HCT116 (cell line): ENCODE results near the gene DNMT3A. TPM values are rescaled to one million over a fixed set of nuclear protein-coding genes. Genes with fewer than 3 reads are reported as not detected.

Experiments used
- ATAC-seq: fragments of 200-7000 bp; cut with Tn5 transposase; 2 replicates; pipeline ENCODE4 v1.9.1; 2020; ENCODE audit warnings: mild to moderate bottlenecking, moderate library complexity
- BruUV-seq: library from RNA; stranded (reverse); fragments of 400-500 nt; replicated peaks from 2 replicates; lab custom pipeline; 2021; lab: Mats Ljungman, UMichigan
- CTCF ChIA-PET: fragments of 300-600 bp; sonication (Branson Sonifier 250); formaldehyde crosslinking; loops from one replicate; lab custom pipeline; 2021; ENCODE audit warnings: antibody characterized with exemption; lab: Charles Lee
- POLR2A ChIA-PET: fragments of 300-600, 350-600 bp; sonication (Branson Sonifier 250); formaldehyde crosslinking; loops from one replicate; lab custom pipeline; 2021; ENCODE audit warnings: antibody characterized with exemption; lab: Charles Lee
- RAD21 ChIA-PET, 2 experiments: fragments of 300-600 bp; sonication (Branson Sonifier 250); formaldehyde crosslinking; loops; one replicate each; lab custom pipeline; 2023; ENCODE audit warnings: low total read pairs in 2 of 2; ENCODE audit not compliant: uncharacterized antibody in 2 of 2, unreplicated experiment in 2 of 2, low non-redundant PET in 1 of 2; lab: Charles Lee
- DNase-seq: peaks from one replicate; pipeline ENCODE4 v3.0.0-alpha.2; 2010; ENCODE audit warnings: low read depth, low spot score
- H2AFZ ChIP-seq: fragments of 200-600 bp; shearing (Covaris generic), sonication (generic); 2 replicates; pipeline ENCODE4 v1.6.1; 2017; ENCODE audit warnings: low read depth, mixed run types, mixed read lengths, antibody characterized with exemption, low read length; ENCODE audit not compliant: poor library complexity, severe bottlenecking
- H3K27ac ChIP-seq: 2 replicates; pipeline ENCODE4 v1.5.1; 2012; ENCODE audit warnings: low read depth, low read length
- H3K27me3 ChIP-seq: fragments of 200-600 bp; sonication (generic); 2 replicates; pipeline ENCODE4 v1.6.1; 2016; ENCODE audit warnings: mixed run types, low read length, mixed read lengths; ENCODE audit not compliant: insufficient read depth
- H3K36me3 ChIP-seq, 2 experiments: fragments of 200-500 bp in 1 of 2; fragments of 200-600 bp in 1 of 2; sonication (Bioruptor generic) in 1 of 2; sonication (generic) in 1 of 2; 2 replicates each; pipeline versions ENCODE4 v1.5.1 to v1.6.1; 2014 to 2016; ENCODE audit warnings: low read length in 2 of 2, inconsistent platforms in 1 of 2, mixed read lengths in 1 of 2, mixed run types in 1 of 2; ENCODE audit not compliant: insufficient read depth in 2 of 2, control insufficient read depth in 1 of 2
- H3K4me1 ChIP-seq, 2 experiments: fragments of 200-600 bp in 1 of 2; sonication (generic) in 1 of 2; 2 replicates each; pipeline versions ENCODE4 v1.5.1 to v1.6.1; 2012 to 2017; ENCODE audit warnings: low read length in 2 of 2, inconsistent platforms in 1 of 2, mild to moderate bottlenecking in 1 of 2, mixed read lengths in 1 of 2, mixed run types in 1 of 2, moderate library complexity in 1 of 2; ENCODE audit not compliant: insufficient read depth in 2 of 2, control insufficient read depth in 1 of 2
- H3K4me2 ChIP-seq: fragments of 200-600 bp; sonication (generic); 2 replicates; pipeline ENCODE4 v1.6.1; 2017; ENCODE audit warnings: mixed run types, low read length, mixed read lengths
- H3K4me3 ChIP-seq, 2 experiments: fragments of 200-600 bp in 1 of 2; sonication (generic) in 1 of 2; replicated peaks in 1 of 2; 2 replicates each; pipeline ENCODE4 v1.5.1; 2011 to 2016; ENCODE audit warnings: low read length in 2 of 2, control low read depth in 1 of 2, low read depth in 1 of 2, mild to moderate bottlenecking in 1 of 2, mixed read lengths in 1 of 2, mixed run types in 1 of 2
- H3K79me2 ChIP-seq: fragments of 200-600 bp; sonication (generic); 2 replicates; pipeline ENCODE4 v1.6.1; 2017; ENCODE audit warnings: mild to moderate bottlenecking, mixed run types, low read length, moderate library complexity, mixed read lengths; ENCODE audit not compliant: insufficient read depth
- H3K9ac ChIP-seq: fragments of 200-600 bp; sonication (generic); 2 replicates; pipeline ENCODE4 v1.6.1; 2016; ENCODE audit warnings: low read length, mixed read lengths
- H3K9me2 ChIP-seq: fragments of 200-600 bp; sonication (generic), shearing (Covaris generic); 2 replicates; pipeline ENCODE4 v1.6.1; 2017; ENCODE audit warnings: mixed run types, mild to moderate bottlenecking, moderate library complexity; ENCODE audit not compliant: insufficient read depth
- H3K9me3 ChIP-seq, 2 experiments: fragments of 200-500 bp in 1 of 2; fragments of 200-600 bp in 1 of 2; sonication (Bioruptor generic) in 1 of 2; sonication (generic) in 1 of 2; 2 replicates each; pipeline ENCODE4 v1.6.1; 2014 to 2017; ENCODE audit warnings: low read length in 2 of 2, mixed read lengths in 2 of 2, inconsistent platforms in 1 of 2, low read depth in 1 of 2, mild to moderate bottlenecking in 1 of 2, mixed run types in 1 of 2, moderate library complexity in 1 of 2; ENCODE audit not compliant: control insufficient read depth in 1 of 2, insufficient read depth in 1 of 2
- H4K20me1 ChIP-seq: fragments of 200-600 bp; sonication (generic), shearing (Covaris generic); 2 replicates; pipeline ENCODE4 v1.6.1; 2017; ENCODE audit warnings: mixed run types, mild to moderate bottlenecking, moderate library complexity; ENCODE audit not compliant: insufficient read depth
- ATF3 ChIP-seq: IDR thresholded peaks from 2 replicates; pipeline ENCODE4 v1.6.1; 2012
- CBX3 ChIP-seq: IDR thresholded peaks from 2 replicates; pipeline ENCODE4 v1.6.1; 2012; ENCODE audit warnings: low read depth
- CEBPB ChIP-seq: IDR thresholded peaks from 2 replicates; pipeline ENCODE4 v1.6.1; 2012; ENCODE audit warnings: low read depth
- EZH2 ChIP-seq: fragments of 200-600 bp; sonication (generic); IDR thresholded peaks from 2 replicates; pipeline ENCODE4 v1.6.1; 2017; ENCODE audit warnings: antibody characterized with exemption, mixed run types
- EZH2phosphoT487 ChIP-seq: fragments of 200-600 bp; IDR thresholded peaks from 2 replicates; pipeline ENCODE4 v1.6.1; 2018; ENCODE audit warnings: antibody characterized with exemption, borderline replicate concordance
- JUND ChIP-seq: IDR thresholded peaks from 2 replicates; pipeline ENCODE4 v1.6.1; 2012
- POLR2AphosphoS5 ChIP-seq: IDR thresholded peaks from 2 replicates; pipeline ENCODE4 v1.6.1; 2011; ENCODE audit warnings: mild to moderate bottlenecking, low read depth, low read length, moderate library complexity
- REST ChIP-seq: IDR thresholded peaks from 2 replicates; pipeline ENCODE4 v1.6.1; 2012; ENCODE audit warnings: low read depth
- SIN3A ChIP-seq: IDR thresholded peaks from 2 replicates; pipeline ENCODE4 v1.6.1; 2012; ENCODE audit warnings: low read depth
- SRF ChIP-seq: IDR thresholded peaks from 2 replicates; pipeline ENCODE4 v1.6.1; 2012; ENCODE audit warnings: low read depth
- TCF7L2 ChIP-seq: IDR thresholded peaks from 2 replicates; pipeline ENCODE4 v1.7.0; 2011; ENCODE audit warnings: borderline replicate concordance, inconsistent platforms; ENCODE audit not compliant: insufficient read depth, insufficient read length; ENCODE audit errors: extremely low read depth
- ZBTB33 ChIP-seq: IDR thresholded peaks from 2 replicates; pipeline ENCODE4 v1.6.1; 2011; ENCODE audit warnings: mild to moderate bottlenecking, low read length, moderate library complexity; ENCODE audit not compliant: insufficient replicate concordance; ENCODE audit errors: extremely low read depth
- ZFX ChIP-seq: fragments of 450-650 bp; IDR thresholded peaks from 2 replicates; pipeline ENCODE4 v1.6.1; 2017
- intact Hi-C: fragments of 100-400 bp; cut with micrococcal nuclease; formaldehyde crosslinking; loops from 2 replicates; pipeline ENCODE4 v1.10.0; 2022
- total RNA-seq: library from RNA; stranded (reverse); gene quantifications from one replicate; pipeline ENCODE4 v1.2.1, GENCODE V29; 2021; ENCODE audit not compliant: unreplicated experiment

Gene DNMT3A
- total RNA-seq, 1 experiment from 2014 or later: 14.3 TPM

DNA sequence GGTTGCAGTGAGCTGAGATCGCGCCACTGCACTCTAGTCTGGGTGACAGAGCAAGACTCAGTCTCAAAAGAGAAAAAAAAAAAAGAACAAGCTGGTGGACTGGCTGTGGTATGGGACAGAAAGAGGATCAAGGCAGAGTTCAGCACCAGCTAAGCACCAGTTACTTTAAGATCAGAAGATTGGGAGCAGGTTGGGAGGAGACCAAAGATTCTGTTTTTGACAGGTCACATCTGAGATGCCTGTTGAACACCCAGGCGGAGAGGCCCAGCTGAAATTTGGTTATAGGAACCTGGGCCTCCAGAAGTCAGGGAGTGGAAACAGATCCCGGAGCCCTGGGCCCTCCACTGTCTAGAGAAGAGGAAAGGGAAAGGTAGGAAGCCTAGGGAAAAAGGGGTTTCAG, 120.1 kb downstream of the DNMT3A start:
- TF ChIP-seq POLR2AphosphoS5 (no peak), TCF7L2 (no peak), ZBTB33 (no peak), CEBPB (no peak), SIN3A (no peak), SRF (no peak), REST (no peak), ZFX (no peak), EZH2phosphoT487 (no peak), JUND (no peak), CBX3 (no peak), ATF3 (no peak), EZH2 (no peak)
- ChIA-PET CTCF (no interaction called here), RAD21 (no interaction called here), POLR2A (no interaction called here)
- no peak for DNase-seq
- Histone ChIP-seq H3K27ac (no peak overlapping the region), H3K4me1 (no peaks in the 10 kb centered on the region), H2AFZ (no peak overlapping the region), H3K4me3 (no peak overlapping the region), H3K27me3 (no peaks in the 10 kb centered on the region), H3K36me3 (no peaks in the 10 kb centered on the region), H3K4me2 (no peak overlapping the region), H3K9ac (no peak overlapping the region), H4K20me1 (no peaks in the 10 kb centered on the region), H3K79me2 (no peaks in the 10 kb centered on the region), H3K9me2 (no peaks in the 10 kb centered on the region), H3K9me3 (no peaks in the 10 kb centered on the region)
- no peak for ATAC-seq
- BruUV-seq: no TSS peak
- intact Hi-C loops: no loop called here
